Measurements from ENCODE around the gene PRPSAP2. TPM values are rescaled to one million over a fixed set of nuclear protein-coding genes. Genes with fewer than 3 reads are reported as not detected.

The PRPSAP2 gene
- total RNA-seq, 1 donor from 2014 or later: 28.0 TPM

- H3K27ac ChIP-seq: no peak overlapping the region
- DNase-seq (ENCODE audit: extremely low spot score in 2 of 2): no peak
- H3K4me1 ChIP-seq: peaks cover 22% of the 10 kb centered on the region
These were observed 109.1 kb downstream of the PRPSAP2 start for GRCh38 chr17:18966831-18967624.

DNA sequence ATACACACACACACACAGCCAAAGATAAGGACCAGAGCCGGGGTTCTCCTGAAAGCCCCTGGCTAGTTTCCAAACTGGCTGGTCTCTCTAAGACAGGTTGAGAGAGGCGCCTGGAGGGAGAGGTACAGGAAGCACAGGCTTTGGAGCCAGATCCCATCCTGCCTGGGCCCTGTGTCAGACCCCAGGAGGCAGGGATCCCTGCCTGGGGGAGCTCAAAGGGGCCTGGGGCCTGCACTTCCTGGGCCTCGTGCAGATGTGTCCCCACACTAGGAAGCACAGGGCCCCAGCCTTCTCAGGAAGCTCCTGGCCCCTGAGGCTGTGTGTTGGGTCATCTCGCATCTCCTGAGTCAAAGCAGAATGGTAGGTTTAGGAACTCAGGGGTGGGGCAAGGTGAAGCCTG is 110.0 kb downstream of the PRPSAP2 start:
- no peak for TF ChIP-seq CTCF (IDR thresholded peaks at IDR 0.05)
- no peak for TF ChIP-seq POLR2AphosphoS5 (IDR thresholded peaks at IDR 0.05; ENCODE audit: insufficient read depth in 1 of 2, low read depth in 1 of 2)
- no peak for TF ChIP-seq POLR2A (IDR thresholded peaks at IDR 0.05)
- peaks cover 22% of the 10 kb centered on the region for H3K4me1 ChIP-seq
- H3K27me3 ChIP-seq: no peaks in the 10 kb centered on the region
- H3K27ac ChIP-seq: peak overlapping the region; percentile 44
- no peak for DNase-seq (ENCODE audit: extremely low spot score in 2 of 2)
- no peaks in the 10 kb centered on the region for H3K9me3 ChIP-seq
- peaks cover 0 to 15% of the 10 kb centered on the region in 2 donors for H3K36me3 ChIP-seq
- H3K4me3 ChIP-seq: no peak overlapping the region
- intact Hi-C loops (cut with DNase I): no loop called here

More at GRCh38 chr17:18966831-18967624, 109.1 kb downstream of the PRPSAP2 start:
- H3K9me3 ChIP-seq: no peaks in the 10 kb centered on the region
- H3K36me3 ChIP-seq: peaks cover 0 to 15% of the 10 kb centered on the region in 2 donors
- no peaks in the 10 kb centered on the region for H3K27me3 ChIP-seq
- intact Hi-C loops (cut with DNase I): no loop called here
- no peak overlapping the region for H3K4me3 ChIP-seq
- no peak for TF ChIP-seq CTCF (IDR thresholded peaks at IDR 0.05)
- TF ChIP-seq POLR2AphosphoS5 (IDR thresholded peaks at IDR 0.05; ENCODE audit: insufficient read depth in 1 of 2, low read depth in 1 of 2): no peak
- TF ChIP-seq POLR2A (IDR thresholded peaks at IDR 0.05): no peak

GRCh38 chr17:18968345-18968744 is 110.4 kb downstream of the PRPSAP2 start:
- H3K9me3 ChIP-seq: no peaks in the 10 kb centered on the region
- H3K27ac ChIP-seq: peak overlapping the region; percentile 44
- H3K36me3 ChIP-seq: peaks cover 0 to 15% of the 10 kb centered on the region in 2 donors
- no peak for DNase-seq (ENCODE audit: extremely low spot score in 2 of 2)
- no peaks in the 10 kb centered on the region for H3K27me3 ChIP-seq
- peaks cover 22% of the 10 kb centered on the region for H3K4me1 ChIP-seq
- intact Hi-C loops (cut with DNase I): no loop called here
- TF ChIP-seq POLR2A (IDR thresholded peaks at IDR 0.05) (no peak), POLR2AphosphoS5 (IDR thresholded peaks at IDR 0.05; ENCODE audit: insufficient read depth in 1 of 2, low read depth in 1 of 2) (no peak), CTCF (IDR thresholded peaks at IDR 0.05) (no peak)
- no peak overlapping the region for H3K4me3 ChIP-seq

GRCh38 chr17:18968945-18969887 is 111.3 kb downstream of the PRPSAP2 start:
- Histone ChIP-seq H3K4me3 (no peak overlapping the region), H3K9me3 (no peaks in the 10 kb centered on the region), H3K27me3 (no peaks in the 10 kb centered on the region), H3K4me1 (peaks cover 22% of the 10 kb centered on the region), H3K27ac (peak overlapping the region; percentile 44), H3K36me3 (peaks cover 0 to 15% of the 10 kb centered on the region in 2 donors)
- DNase-seq (ENCODE audit: extremely low spot score in 2 of 2): no peak
- intact Hi-C loops (cut with DNase I): no loop called here
- peak in 1 of 2 donors; percentile 44 for TF ChIP-seq POLR2AphosphoS5 (IDR thresholded peaks at IDR 0.05; ENCODE audit: insufficient read depth in 1 of 2, low read depth in 1 of 2)
- TF ChIP-seq CTCF (IDR thresholded peaks at IDR 0.05): no peak

All from vagina (tissue), 2 donors.